Left renal pelvis (tissue), 4 donors: ENCODE data around the gene MALRD1. TPM values are rescaled to one million over a fixed set of nuclear protein-coding genes. Genes with fewer than 3 reads are reported as not detected.

ENCODE experiments used
- DNase-seq, 4 donors: peaks; one replicate each; pipeline ENCODE4 v3.0.0-alpha.2; 2013; ENCODE audit warnings: low read depth in 4 of 4, low spot score in 3 of 4
- polyA plus RNA-seq, 4 donors: library from polyadenylated mRNA; unstranded; fragments of 120-200 nt; gene quantifications; one replicate each; pipeline ENCODE4 v1.2.1, GENCODE V29; 2013; ENCODE audit not compliant: insufficient read length in 4 of 4

The MALRD1 gene
- polyA plus RNA-seq, 4 donors = 2.0 to 3.4 (median 2.4) TPM

DNA sequence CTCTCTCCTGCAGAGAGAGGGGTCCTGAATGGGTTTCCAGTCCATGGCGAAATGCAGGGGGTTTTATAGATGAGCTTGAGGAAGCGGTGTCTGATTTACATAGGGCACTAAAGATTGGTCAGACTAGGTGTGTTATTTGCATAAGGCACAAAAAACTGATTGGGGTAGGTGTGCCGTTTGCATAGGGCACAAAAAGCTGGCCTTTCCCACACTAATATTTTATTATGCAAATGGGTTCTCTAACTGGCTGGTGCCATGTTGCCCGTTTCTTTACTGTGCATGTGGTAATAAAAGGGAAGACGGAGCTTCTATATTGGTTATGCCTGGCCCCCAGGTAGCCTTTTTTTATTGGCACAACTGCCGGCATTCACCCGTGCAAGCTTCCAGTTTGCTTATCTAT, 50.2 kb downstream of the MALRD1 start:
- no peak for DNase-seq

DNA sequence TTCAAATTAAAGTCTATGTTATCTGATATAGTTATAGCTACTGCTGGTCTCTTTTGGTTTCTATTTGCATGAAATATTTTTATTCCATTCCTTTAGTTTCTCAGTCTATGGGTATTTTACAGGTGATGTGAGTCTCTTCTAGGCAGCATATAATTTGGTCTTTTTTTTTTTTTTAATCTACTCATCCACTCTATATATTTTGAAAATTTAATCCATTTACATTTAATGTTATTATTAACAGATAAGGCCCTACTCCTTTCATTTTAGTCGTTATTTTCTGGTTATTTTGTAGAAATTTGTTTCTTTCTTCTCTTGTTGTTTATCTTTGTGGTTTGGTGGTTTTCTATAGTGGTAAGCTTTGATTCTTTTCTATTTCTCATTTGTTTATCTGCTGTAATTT, 58.8 kb downstream of the MALRD1 start:
- DNase-seq = no peak

GRCh38 chr10:19111501-19112267, 63.1 kb downstream of the MALRD1 start:
- no peak for DNase-seq

DNA sequence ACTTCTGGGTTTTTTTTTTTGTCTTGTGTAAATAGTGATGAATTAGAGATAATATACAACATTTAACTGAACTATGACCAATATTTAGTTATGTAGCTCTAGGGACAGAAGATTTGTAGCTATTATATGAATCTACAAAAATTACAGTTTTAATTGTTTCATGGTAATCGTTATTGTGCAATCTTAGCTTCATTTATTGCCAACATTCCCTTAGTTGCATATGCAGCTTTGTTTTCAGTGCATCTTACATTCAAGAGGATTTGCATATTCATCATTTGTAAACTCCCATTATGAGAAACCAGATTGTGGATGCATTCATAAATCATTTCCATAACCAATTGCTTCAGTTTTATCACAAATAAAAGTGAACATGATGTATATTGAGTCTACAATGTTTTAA, 68.8 kb downstream of the MALRD1 start:
- DNase-seq = no peak

GRCh38 chr10:19119191-19119590, 70.6 kb downstream of the MALRD1 start:
- DNase-seq = no peak

DNA sequence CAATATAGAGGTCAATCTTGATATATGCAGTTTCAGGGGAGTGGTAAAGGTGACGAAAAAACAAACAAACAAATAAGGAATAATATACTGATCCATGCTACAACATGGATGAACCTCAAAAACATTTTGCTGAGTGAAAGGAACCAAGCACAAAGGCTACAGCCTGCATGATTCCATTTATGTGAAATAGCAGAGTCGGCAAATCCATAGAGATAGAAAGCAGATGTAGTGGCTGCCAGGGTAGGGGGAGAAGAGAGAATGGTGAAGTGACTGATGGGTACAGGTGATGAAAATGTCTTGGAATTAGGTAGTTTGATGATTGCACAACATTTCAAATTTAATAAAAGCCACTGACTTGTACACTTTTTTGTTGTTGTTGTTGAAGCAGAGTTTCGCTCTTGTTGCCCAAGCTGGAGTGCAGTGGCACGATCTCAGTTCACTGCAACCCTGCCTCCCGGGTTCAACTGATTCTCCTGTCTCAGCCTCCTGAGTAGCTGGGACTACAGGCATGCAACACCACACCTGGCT, 71.8 kb downstream of the MALRD1 start:
- DNase-seq = no peak

GRCh38 chr10:19133992-19134391, 85.4 kb downstream of the MALRD1 start:
- no peak for DNase-seq

GRCh38 chr10:19142967-19143366, 94.4 kb downstream of the MALRD1 start:
- no peak for DNase-seq

DNA sequence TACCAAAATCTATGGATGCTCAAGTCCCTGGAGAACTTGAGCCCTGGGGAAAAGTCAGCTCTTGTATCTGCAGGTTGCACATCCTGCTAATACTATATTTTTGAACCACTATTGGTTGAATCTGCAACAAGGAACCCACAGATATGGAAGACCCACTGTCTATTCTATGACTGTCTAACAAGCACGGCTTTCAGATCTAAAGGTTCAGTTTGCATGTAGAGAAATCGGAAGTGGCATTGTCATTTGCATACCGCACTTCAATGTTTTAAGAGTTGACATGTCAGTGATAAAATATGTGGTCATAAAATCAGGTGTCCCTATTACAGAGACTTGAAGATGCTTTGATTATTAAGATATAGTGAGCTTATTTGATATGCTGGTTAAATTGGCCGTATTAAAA, 95.6 kb downstream of the MALRD1 start:
- no peak for DNase-seq

DNA sequence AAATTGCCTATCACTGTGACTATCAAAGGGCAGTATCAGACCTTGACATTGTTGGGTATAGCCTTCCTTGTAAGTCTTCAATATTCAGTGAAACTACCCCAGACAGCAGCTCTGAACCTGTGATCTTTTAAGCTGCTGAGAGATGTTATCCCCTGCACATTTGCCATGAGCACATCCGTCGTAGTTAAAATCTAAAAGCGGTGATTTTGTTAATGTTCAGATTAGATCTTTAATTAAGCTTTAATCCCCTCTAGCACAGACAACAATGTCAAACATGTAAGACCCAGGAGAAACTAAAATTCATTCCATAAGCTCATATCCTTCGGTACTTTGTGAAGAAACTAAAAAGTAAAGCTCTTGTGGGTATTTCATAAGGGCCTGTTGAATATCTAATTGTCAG, 105.8 kb downstream of the MALRD1 start:
- DNase-seq = no peak

DNA sequence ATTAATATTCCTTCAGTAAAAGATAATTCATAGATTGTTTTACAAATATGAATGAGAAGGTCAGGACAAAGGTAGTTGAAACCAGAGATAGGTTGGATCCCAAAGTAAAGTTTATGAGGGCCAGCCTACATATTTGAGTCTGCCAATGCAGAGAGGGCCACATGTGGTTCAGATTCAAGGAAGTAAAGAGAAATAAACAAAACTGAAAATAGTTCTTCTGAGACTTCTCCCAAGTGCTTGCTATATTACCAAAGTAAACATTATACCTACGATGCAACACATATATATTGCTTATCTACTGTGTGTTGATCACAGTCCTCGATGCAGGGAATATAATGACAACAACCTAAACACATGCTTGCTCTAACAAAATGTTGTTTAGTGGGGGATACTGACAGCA, 109.8 kb downstream of the MALRD1 start:
- DNase-seq = no peak

- DNase-seq = no peak
Observed at GRCh38 chr10:19158870-19159269, 110.3 kb downstream of the MALRD1 start.

DNA sequence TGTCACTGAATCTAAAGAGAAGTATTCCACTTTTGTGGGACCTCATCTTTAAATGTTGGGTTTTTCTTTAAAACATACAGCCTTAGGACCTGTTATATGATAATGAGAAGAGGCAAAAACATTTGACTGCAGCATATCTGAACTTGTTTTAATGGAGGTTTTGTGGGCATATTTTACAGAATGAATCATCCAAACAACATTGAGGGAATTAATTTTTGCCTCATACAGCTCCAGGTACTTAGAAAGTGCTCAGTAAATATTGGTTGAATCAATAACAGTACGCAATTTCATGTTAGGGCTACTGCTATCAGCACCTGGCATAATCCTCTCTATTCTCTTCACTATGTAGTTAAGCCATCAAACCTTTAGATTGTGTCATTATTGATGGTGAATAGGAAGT, 115.9 kb downstream of the MALRD1 start:
- no peak for DNase-seq

- DNase-seq = no peak
Observed at GRCh38 chr10:19168584-19168983, 120.0 kb downstream of the MALRD1 start.

DNA sequence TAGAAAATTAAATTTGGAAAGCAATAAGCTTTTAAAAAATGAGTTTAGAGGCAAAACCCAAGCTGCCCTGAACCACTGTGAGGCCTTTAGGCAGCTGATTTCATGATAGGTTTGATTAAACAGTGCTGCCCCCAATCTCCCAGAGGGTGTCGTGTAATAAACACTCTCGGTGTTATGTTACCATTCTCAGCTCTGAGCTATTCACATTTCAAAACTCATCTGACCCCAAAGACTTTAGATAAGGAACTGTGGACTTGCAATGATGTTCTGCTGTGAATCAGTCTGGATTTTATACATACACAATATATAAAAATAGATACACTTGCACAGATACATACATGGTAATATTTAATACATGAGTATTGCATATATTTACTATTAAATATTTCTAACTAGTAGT, 120.4 kb downstream of the MALRD1 start:
- no peak for DNase-seq

DNA sequence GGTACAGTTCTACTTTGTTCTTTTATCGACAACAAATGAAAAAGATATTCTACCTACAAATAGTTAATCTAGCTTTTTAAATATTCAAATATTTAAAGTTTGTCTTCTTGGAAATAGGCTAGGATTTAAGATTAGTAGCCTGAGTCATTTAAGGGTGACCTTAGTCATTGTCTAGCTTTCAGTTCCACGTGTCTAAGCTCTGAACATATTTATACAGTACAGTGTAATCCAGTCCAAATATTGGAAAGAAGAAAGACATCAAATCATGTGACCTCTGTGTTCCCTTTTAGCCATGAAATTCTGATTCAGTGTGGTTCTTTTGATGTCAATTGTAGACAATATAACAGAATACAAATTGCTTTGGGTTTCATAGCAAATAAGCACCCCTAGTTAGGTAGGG, 121.1 kb downstream of the MALRD1 start:
- no peak for DNase-seq

DNA sequence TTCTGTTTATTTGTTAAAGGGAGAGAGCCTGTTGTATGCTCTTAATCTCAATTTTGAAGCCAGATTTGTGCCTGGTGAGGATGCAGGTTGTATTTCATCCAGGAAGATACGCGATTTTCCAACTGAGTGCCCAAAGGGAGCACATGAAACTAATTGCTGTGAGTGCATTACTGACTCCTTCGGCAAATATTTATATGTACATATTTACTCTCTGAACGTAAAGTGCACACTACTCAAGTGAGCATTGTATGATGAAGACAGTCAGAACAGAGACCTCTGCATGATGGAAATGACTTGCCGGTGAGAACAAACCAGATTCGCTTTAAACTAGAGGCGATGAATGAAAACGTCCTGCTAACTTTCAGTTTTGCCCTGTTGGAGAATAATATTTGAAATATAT, 130.1 kb downstream of the MALRD1 start:
- no peak for DNase-seq

- DNase-seq = no peak
Observed at GRCh38 chr10:19184891-19185290, 136.3 kb downstream of the MALRD1 start.

GRCh38 chr10:19194866-19195265, 146.3 kb downstream of the MALRD1 start:
- DNase-seq = no peak

DNA sequence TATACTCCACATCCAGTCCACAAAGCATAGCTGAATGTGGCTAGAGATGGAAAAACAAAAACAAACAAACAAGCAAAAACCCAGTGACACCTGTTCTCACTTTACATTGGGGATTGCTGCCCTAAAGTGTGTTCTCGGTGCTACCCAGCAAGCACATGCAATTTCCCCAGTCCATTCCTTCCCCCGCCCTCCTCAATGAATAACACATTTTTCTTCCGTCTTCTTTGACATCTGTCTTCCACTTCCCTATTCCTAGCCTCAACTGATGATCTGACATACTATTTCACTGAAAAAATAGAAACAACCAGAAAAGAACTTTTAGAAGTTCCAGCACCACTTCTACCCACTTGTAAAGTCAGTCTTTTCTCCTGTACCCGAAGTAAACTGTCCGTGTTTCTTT, 147.1 kb downstream of the MALRD1 start:
- DNase-seq = no peak

GRCh38 chr10:19200211-19200610, 151.6 kb downstream of the MALRD1 start:
- DNase-seq = no peak

DNA sequence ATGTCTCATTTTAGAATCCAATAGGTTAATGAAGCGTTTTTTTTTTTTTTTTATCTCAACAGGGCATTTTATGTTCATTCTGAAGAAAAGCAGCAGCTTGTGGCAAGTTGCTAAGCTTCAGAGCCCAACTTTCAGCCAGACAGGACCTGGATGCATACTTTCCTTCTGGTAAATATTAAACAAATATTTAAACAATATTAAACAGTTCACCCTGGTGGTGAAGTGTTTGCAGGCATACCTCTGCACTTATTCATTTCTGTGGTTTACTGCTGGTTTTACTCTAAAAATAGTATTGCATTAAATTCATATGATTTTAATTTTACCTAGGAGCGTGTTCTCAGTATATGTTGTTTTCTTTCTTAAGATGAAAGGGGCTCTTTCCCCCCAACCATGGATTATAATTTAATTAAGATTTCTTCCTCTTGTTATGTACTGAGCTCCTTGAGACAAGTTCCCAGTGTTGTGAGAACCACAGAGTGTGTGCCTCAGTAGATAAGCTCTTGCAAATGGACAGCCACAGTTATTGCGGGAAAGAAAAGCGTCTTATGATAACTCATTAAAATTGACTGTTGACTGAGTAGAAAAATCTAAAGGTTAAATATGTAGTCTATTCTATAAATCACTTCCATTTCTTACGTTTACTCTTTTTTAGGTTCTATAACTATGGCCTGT, 155.8 kb downstream of the MALRD1 start:
- no peak for DNase-seq
